Astrocyte (in vitro differentiated cells and primary cell): ENCODE measurements around the gene C1QTNF1. TPM values are rescaled to one million over a fixed set of nuclear protein-coding genes. Genes with fewer than 3 reads are reported as not detected.

ENCODE experiments used
- DNase-seq: peaks from one replicate; pipeline ENCODE4 v3.0.0-alpha.2; 2010; ENCODE audit warnings: low read depth
- FAIRE-seq: peaks from 2 replicates; lab custom pipeline; 2011; peaks lifted over from hg19 to GRCh38; lab: Jason Lieb, UNC
- H2AFZ ChIP-seq: 2 replicates; pipeline ENCODE4 v1.6.0; 2012; ENCODE audit warnings: low read depth, low read length, inconsistent platforms
- H3K27ac ChIP-seq: 2 replicates; pipeline ENCODE4 v1.5.1; 2011; ENCODE audit warnings: low read depth, low read length, inconsistent platforms
- H3K27me3 ChIP-seq: 2 replicates; pipeline ENCODE4 v1.6.0; 2011; ENCODE audit warnings: low read length, inconsistent platforms; ENCODE audit not compliant: insufficient read depth
- H3K36me3 ChIP-seq: 2 replicates; pipeline ENCODE4 v1.5.1; 2011; ENCODE audit warnings: low read length, inconsistent platforms; ENCODE audit not compliant: insufficient read depth
- H3K4me1 ChIP-seq: 2 replicates; pipeline ENCODE4 v1.5.1; 2011; ENCODE audit warnings: low read length, inconsistent platforms; ENCODE audit not compliant: insufficient read depth
- H3K4me2 ChIP-seq: 2 replicates; pipeline ENCODE4 v1.6.0; 2012; ENCODE audit warnings: low read length, inconsistent platforms
- H3K4me3 ChIP-seq: 2 replicates; pipeline ENCODE4 v1.5.1; 2011; ENCODE audit warnings: low read depth, mild to moderate bottlenecking, low read length, inconsistent platforms; ENCODE audit not compliant: insufficient read depth
- H3K79me2 ChIP-seq: 2 replicates; pipeline ENCODE4 v1.6.0; 2012; ENCODE audit warnings: mild to moderate bottlenecking, low read length, inconsistent platforms; ENCODE audit not compliant: insufficient read depth
- H3K9ac ChIP-seq: 2 replicates; pipeline ENCODE4 v1.6.0; 2012; ENCODE audit warnings: mild to moderate bottlenecking, low read length, inconsistent platforms
- H3K9me3 ChIP-seq: 2 replicates; pipeline ENCODE4 v1.5.1; 2012; ENCODE audit warnings: low read depth, mild to moderate bottlenecking, low read length, inconsistent platforms; ENCODE audit not compliant: insufficient read depth
- H4K20me1 ChIP-seq: 2 replicates; pipeline ENCODE4 v1.6.0; 2012; ENCODE audit warnings: low read length, inconsistent platforms; ENCODE audit not compliant: insufficient read depth
- H3K27ac Mint-ChIP-seq: one replicate; pipeline ENCODE4 v1.8.0; 2021; ENCODE audit warnings: mild to moderate bottlenecking, mixed read lengths; ENCODE audit not compliant: unreplicated experiment
- H3K27me3 Mint-ChIP-seq: one replicate; pipeline ENCODE4 v1.8.0; 2021; ENCODE audit warnings: low read depth, mixed read lengths; ENCODE audit not compliant: unreplicated experiment
- H3K36me3 Mint-ChIP-seq: one replicate; pipeline ENCODE4 v1.8.0; 2021; ENCODE audit warnings: low read depth, mixed read lengths; ENCODE audit not compliant: unreplicated experiment
- H3K4me1 Mint-ChIP-seq: one replicate; pipeline ENCODE4 v1.8.0; 2021; ENCODE audit warnings: low read depth, mixed read lengths; ENCODE audit not compliant: unreplicated experiment
- H3K4me3 Mint-ChIP-seq: one replicate; pipeline ENCODE4 v1.8.0; 2021; ENCODE audit warnings: mild to moderate bottlenecking, moderate library complexity, mixed read lengths; ENCODE audit not compliant: unreplicated experiment
- H3K9me3 Mint-ChIP-seq: one replicate; pipeline ENCODE4 v1.8.0; 2021; ENCODE audit warnings: mild to moderate bottlenecking, mixed read lengths; ENCODE audit not compliant: unreplicated experiment
- CTCF ChIP-seq: IDR thresholded peaks from 2 replicates; pipeline ENCODE4 v1.5.1; 2011; ENCODE audit warnings: low read depth, mild to moderate bottlenecking, inconsistent platforms, low read length, moderate library complexity; ENCODE audit not compliant: insufficient read depth
- EZH2 ChIP-seq: IDR thresholded peaks from 2 replicates; pipeline ENCODE4 v1.6.1; 2012; ENCODE audit warnings: mild to moderate bottlenecking, low read length, inconsistent platforms; ENCODE audit not compliant: insufficient read depth
- total RNA-seq: library from RNA; stranded (reverse); gene quantifications from 2 replicates; pipeline ENCODE4 v1.2.1, GENCODE V29; 2021

C1QTNF1 gene
- total RNA-seq, 1 donor from 2014 or later: 2.2 TPM

GRCh38 chr17:79054200-79054960 is 30.4 kb downstream of the C1QTNF1 start:
- no peaks in the 10 kb centered on the region for H3K79me2 ChIP-seq

GRCh38 chr17:79055197-79055596 is 31.2 kb downstream of the C1QTNF1 start:
- no peaks in the 10 kb centered on the region for H3K4me1 ChIP-seq
- H4K20me1 ChIP-seq: no peaks in the 10 kb centered on the region
- no peaks in the 10 kb centered on the region for H3K79me2 ChIP-seq
- H3K27ac ChIP-seq: no peak overlapping the region
- no peak overlapping the region for H2AFZ ChIP-seq
- no peak overlapping the region for H3K4me3 ChIP-seq
- no peak for DNase-seq
- no peak for FAIRE-seq
- no peaks in the 10 kb centered on the region for H3K36me3 ChIP-seq
- Mint-ChIP-seq H3K4me1 (peaks cover 14% of the 10 kb centered on the region), H3K27me3 (peaks cover 7% of the 10 kb centered on the region), H3K27ac (no peak overlapping the region), H3K9me3 (peaks cover 15% of the 10 kb centered on the region), H3K36me3 (no peaks in the 10 kb centered on the region), H3K4me3 (no peak overlapping the region)
- H3K9ac ChIP-seq: no peak overlapping the region
- H3K4me2 ChIP-seq: no peak overlapping the region
- H3K9me3 ChIP-seq: no peaks in the 10 kb centered on the region
- TF ChIP-seq CTCF (no peak), EZH2 (no peak)
- H3K27me3 ChIP-seq: no peaks in the 10 kb centered on the region

More at GRCh38 chr17:79054200-79054960, 30.4 kb downstream of the C1QTNF1 start:
- Mint-ChIP-seq H3K4me3 (no peak overlapping the region), H3K27me3 (peaks cover 9% of the 10 kb centered on the region), H3K27ac (no peak overlapping the region), H3K36me3 (no peaks in the 10 kb centered on the region), H3K9me3 (peaks cover 15% of the 10 kb centered on the region), H3K4me1 (peaks cover 14% of the 10 kb centered on the region)
- Histone ChIP-seq H3K4me2 (no peak overlapping the region), H3K4me3 (no peak overlapping the region), H3K4me1 (no peaks in the 10 kb centered on the region), H3K9me3 (no peaks in the 10 kb centered on the region), H3K27me3 (no peaks in the 10 kb centered on the region), H2AFZ (no peak overlapping the region), H4K20me1 (no peaks in the 10 kb centered on the region), H3K36me3 (no peaks in the 10 kb centered on the region), H3K9ac (no peak overlapping the region), H3K27ac (no peak overlapping the region)
- no peak for TF ChIP-seq CTCF
- TF ChIP-seq EZH2: no peak
- no peak for DNase-seq
- no peak for FAIRE-seq
